Natural killer cell (primary cell): ENCODE data around the gene WDR93. TPM values are rescaled to one million over a fixed set of nuclear protein-coding genes. Genes with fewer than 3 reads are reported as not detected.

Source experiments
- ATAC-seq, 3 donors: fragments of 150-1000 bp in 2 of 3; fragments of 200-7000 bp in 1 of 3; cut with Tn5 transposase; 1 replicate in 1 of 3; 2 replicates in 2 of 3; pipeline ENCODE4 v1.10.0; 2021; ENCODE audit warnings: mild to moderate bottlenecking in 2 of 3, moderate library complexity in 2 of 3
- DNase-seq, 2 donors: peaks; one replicate each; pipeline versions ENCODE4 v3.0.0 to v3.0.0-alpha.2; 2013 to 2021; ENCODE audit warnings: mixed read lengths in 1 of 2
- H3K27ac ChIP-seq: one replicate; pipeline ENCODE4 v1.5.1; 2013; ENCODE audit warnings: mild to moderate bottlenecking, low read length
- H3K27me3 ChIP-seq: one replicate; pipeline ENCODE4 v1.6.1; 2013; ENCODE audit warnings: low read length; ENCODE audit not compliant: control insufficient read depth, insufficient read depth
- H3K36me3 ChIP-seq: one replicate; pipeline ENCODE4 v1.6.1; 2013; ENCODE audit warnings: low read length; ENCODE audit not compliant: control insufficient read depth, insufficient read depth
- H3K4me1 ChIP-seq: one replicate; pipeline ENCODE4 v1.6.1; 2013; ENCODE audit warnings: low read length; ENCODE audit not compliant: control insufficient read depth, insufficient read depth
- H3K4me3 ChIP-seq: one replicate; pipeline ENCODE4 v1.5.1; 2013; ENCODE audit warnings: low read length
- H3K9me3 ChIP-seq: one replicate; pipeline ENCODE4 v1.6.1; 2013; ENCODE audit warnings: low read length; ENCODE audit not compliant: control insufficient read depth, insufficient read depth
- H3K27ac Mint-ChIP-seq, 2 donors: one replicate each; pipeline ENCODE4 v1.8.0; 2022; ENCODE audit warnings: mild to moderate bottlenecking in 2 of 2, mixed read lengths in 2 of 2, moderate library complexity in 1 of 2
- H3K27me3 Mint-ChIP-seq, 2 donors: one replicate each; pipeline ENCODE4 v1.8.0; 2022; ENCODE audit warnings: low read depth in 2 of 2, mixed read lengths in 2 of 2
- H3K36me3 Mint-ChIP-seq: one replicate; pipeline ENCODE4 v1.8.0; 2022; ENCODE audit warnings: mixed read lengths
- H3K4me1 Mint-ChIP-seq, 2 donors: one replicate each; pipeline ENCODE4 v1.8.0; 2022; ENCODE audit warnings: mixed read lengths in 2 of 2
- H3K4me3 Mint-ChIP-seq: one replicate; pipeline ENCODE4 v1.8.0; 2022; ENCODE audit warnings: mild to moderate bottlenecking, moderate library complexity, mixed read lengths
- H3K9me3 Mint-ChIP-seq, 2 donors: one replicate each; pipeline ENCODE4 v1.8.0; 2022; ENCODE audit warnings: mixed read lengths in 2 of 2
- WGBS: methylation state at CpG from one replicate; pipeline ENCODE4 v1.1.7; 2013; ENCODE audit warnings: missing lambda C conversion rate; ENCODE audit not compliant: insufficient coverage; 5-methylcytosine and 5-hydroxymethylcytosine counted together
- intact Hi-C: fragments of 100-400 bp; cut with micrococcal nuclease; formaldehyde crosslinking; loops from one replicate; pipeline ENCODE4 v1.14.2; 2022
- total RNA-seq, 4 donors: library from RNA; stranded (reverse); fragments of 120-200 nt in 1 of 4; gene quantifications; one replicate each; pipeline versions ENCODE4 v1.2.3 to v1.2.4, GENCODE V29; 2013 to 2022
- TF ChIP-seq, protein P1 (sequence below): fragments of 200-600 bp; IDR thresholded peaks from one replicate; pipeline ENCODE4 v1.8.0; 2022; ENCODE audit warnings: antibody characterized with exemption

WDR93 gene
- total RNA-seq, 3 donors from 2014 or later (not counting 1 experiment from before 2014, with no cell fraction given) = 0.25 to 0.38 TPM; not detected in 1

DNA sequence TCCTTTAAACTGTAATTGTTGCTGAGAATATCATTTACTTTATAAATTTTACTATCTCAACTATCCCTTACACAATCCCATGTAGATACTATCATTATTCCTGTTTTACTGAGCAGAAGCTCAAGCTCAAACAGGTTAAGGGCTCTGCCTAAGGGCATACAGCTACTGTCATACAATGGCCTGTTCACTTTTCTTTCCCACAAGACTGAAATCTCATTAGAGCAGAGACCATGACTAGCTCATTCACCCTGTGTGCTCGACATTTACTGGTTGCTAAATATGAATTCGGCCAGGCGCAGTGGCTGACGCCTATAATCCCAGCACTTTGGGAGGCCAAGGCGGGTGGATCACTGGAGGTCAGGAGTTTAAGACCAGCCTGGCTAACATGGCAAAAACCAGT is 83.9 kb downstream of the WDR93 start:
- 95% methylated on average over 5 of the region's 5 CpGs for WGBS
- peaks cover 4% of the 10 kb centered on the region for H3K27me3 ChIP-seq
- H3K4me1 ChIP-seq = peaks cover 13% of the 10 kb centered on the region
- TF ChIP-seq, protein P1, sequence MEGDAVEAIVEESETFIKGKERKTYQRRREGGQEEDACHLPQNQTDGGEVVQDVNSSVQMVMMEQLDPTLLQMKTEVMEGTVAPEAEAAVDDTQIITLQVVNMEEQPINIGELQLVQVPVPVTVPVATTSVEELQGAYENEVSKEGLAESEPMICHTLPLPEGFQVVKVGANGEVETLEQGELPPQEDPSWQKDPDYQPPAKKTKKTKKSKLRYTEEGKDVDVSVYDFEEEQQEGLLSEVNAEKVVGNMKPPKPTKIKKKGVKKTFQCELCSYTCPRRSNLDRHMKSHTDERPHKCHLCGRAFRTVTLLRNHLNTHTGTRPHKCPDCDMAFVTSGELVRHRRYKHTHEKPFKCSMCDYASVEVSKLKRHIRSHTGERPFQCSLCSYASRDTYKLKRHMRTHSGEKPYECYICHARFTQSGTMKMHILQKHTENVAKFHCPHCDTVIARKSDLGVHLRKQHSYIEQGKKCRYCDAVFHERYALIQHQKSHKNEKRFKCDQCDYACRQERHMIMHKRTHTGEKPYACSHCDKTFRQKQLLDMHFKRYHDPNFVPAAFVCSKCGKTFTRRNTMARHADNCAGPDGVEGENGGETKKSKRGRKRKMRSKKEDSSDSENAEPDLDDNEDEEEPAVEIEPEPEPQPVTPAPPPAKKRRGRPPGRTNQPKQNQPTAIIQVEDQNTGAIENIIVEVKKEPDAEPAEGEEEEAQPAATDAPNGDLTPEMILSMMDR = no peak
- Mint-ChIP-seq H3K27me3 (peaks cover 0 to 2% of the 10 kb centered on the region in 2 donors), H3K4me1 (no peaks in the 10 kb centered on the region), H3K27ac (no peak overlapping the region), H3K4me3 (no peak overlapping the region), H3K9me3 (no peaks in the 10 kb centered on the region), H3K36me3 (no peaks in the 10 kb centered on the region)
- ATAC-seq = no peak
- no peaks in the 10 kb centered on the region for H3K36me3 ChIP-seq
- H3K9me3 ChIP-seq = no peaks in the 10 kb centered on the region
- intact Hi-C loops = no loop called here
- DNase-seq = no peak
- H3K4me3 ChIP-seq = no peak overlapping the region
- no peak overlapping the region for H3K27ac ChIP-seq

DNA sequence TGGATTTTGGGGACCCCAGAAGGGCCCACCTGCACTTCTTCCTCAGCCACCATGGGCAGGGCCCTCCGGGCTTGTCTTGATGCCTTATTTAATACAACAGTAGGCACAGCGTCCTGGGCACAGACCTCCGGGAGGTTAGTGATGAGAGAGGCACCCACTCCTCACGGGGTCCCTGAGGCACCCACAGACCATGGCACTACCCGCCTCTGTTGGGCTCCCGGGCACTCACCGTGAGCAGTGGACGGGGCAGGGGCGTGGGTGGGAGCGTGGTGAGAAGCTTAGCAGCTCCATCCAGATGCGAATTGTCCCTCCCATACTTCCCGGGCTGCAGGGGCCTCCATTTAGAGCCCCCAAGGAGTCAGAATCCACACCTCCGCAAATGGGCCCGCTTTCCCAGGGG is 85.2 kb downstream of the WDR93 start:
- Mint-ChIP-seq H3K4me3 (peak overlapping the region; percentile 31), H3K36me3 (no peaks in the 10 kb centered on the region), H3K4me1 (no peaks in the 10 kb centered on the region), H3K9me3 (no peaks in the 10 kb centered on the region), H3K27ac (no peak overlapping the region), H3K27me3 (peaks cover 6 to 9% of the 10 kb centered on the region in 2 donors)
- Histone ChIP-seq H3K9me3 (no peaks in the 10 kb centered on the region), H3K4me3 (no peak overlapping the region), H3K4me1 (peaks cover 19% of the 10 kb centered on the region), H3K27ac (no peak overlapping the region), H3K36me3 (no peaks in the 10 kb centered on the region), H3K27me3 (peaks cover 4% of the 10 kb centered on the region)
- DNase-seq (no peak), ATAC-seq (no peak)
- intact Hi-C loops = no loop called here
- WGBS = 67% methylated on average over 14 of the region's 14 CpGs
- TF ChIP-seq, protein P1 = no peak

DNA sequence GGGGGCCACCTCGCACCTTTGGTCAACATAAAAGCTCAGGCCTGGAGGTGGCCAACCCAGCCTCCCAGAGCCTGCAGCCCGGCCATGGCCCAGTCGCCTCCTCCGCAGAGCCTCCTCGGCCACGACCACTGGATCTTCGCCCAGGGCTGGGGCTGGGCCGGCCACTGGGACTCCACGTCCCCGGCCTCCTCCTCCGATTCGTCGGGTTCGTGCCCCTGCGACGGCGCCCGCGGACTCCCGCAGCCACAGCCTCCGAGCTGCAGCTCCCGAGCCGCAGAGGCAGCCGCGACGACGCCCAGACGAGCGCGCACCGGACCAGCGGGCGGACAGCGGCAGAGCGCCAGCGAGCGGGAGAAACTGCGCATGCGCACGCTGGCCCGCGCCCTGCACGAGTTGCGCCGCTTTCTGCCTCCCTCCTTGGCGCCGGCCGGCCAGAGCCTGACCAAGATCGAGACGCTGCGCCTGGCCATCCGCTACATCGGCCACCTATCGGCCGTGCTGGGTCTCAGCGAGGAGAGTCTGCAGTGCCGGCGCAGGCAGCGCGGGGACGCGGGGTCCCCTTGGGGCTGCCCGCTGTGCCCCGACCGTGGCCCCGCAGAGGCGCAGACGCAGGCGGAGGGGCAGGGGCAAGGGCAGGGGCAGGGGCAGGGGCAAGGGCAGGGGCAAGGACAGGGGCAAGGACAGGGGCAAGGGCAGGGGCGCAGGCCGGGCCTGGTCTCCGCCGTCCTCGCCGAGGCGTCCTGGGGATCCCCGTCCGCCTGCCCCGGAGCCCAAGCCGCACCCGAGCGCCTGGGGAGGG is 85.9 kb downstream of the WDR93 start, which contains the start of gene MESP2:
MESP2 (plus strand) TSS at position 59 of the 799 bp plus-strand sequence; CDS start at position 85, 26 bp downstream.
- Mint-ChIP-seq H3K9me3 (no peaks in the 10 kb centered on the region), H3K27me3 (peaks cover 9% of the 10 kb centered on the region in 2 donors), H3K4me1 (no peaks in the 10 kb centered on the region), H3K4me3 (peak within 1 kb of the TSS; percentile 70), H3K27ac (no peak within 1 kb of the TSS), H3K36me3 (no peaks in the 10 kb centered on the region)
- 8% methylated on average over 82 of the region's 82 CpGs for WGBS
- TF ChIP-seq, protein P1 = no peak
- H3K4me3 ChIP-seq = peak within 1 kb of the TSS; percentile 16
- intact Hi-C loops = no loop called here
- DNase-seq = peak; percentile 52 to 67
- peaks cover 4% of the 10 kb centered on the region for H3K27me3 ChIP-seq
- peak; percentile 67 to 80 (median 71) for ATAC-seq
- peaks cover 25% of the 10 kb centered on the region for H3K4me1 ChIP-seq
- H3K9me3 ChIP-seq = no peaks in the 10 kb centered on the region
- no peaks in the 10 kb centered on the region for H3K36me3 ChIP-seq
- no peak within 1 kb of the TSS for H3K27ac ChIP-seq
